WERI-Rb-1 (cell line): ENCODE measurements around the gene SNX10.
A peak's percentile ranks its signal among the peaks of the same experiment; 100 is the strongest.
"Not testable (repeated sequence)": the region's sequence is repeated elsewhere in the genome, so short reads cannot be mapped to it uniquely, and the experiment has no call there.

Source experiments
- DNase-seq: peaks from one replicate; pipeline ENCODE4 v3.0.0-alpha.2; 2020
- H3K27ac ChIP-seq: fragments of 250-450 bp; sonication (Bioruptor Pico); 2 replicates; pipeline ENCODE4 v1.5.1; 2020; ENCODE audit warnings: mild to moderate bottlenecking, moderate library complexity
- H3K27me3 ChIP-seq: fragments of 250-450 bp; sonication (Bioruptor Pico); 2 replicates; pipeline ENCODE4 v1.5.1; 2021; ENCODE audit warnings: mild to moderate bottlenecking, low read depth, moderate library complexity; ENCODE audit not compliant: insufficient read depth, severe bottlenecking
- H3K36me3 ChIP-seq: fragments of 250-450 bp; sonication (Bioruptor Pico); 2 replicates; pipeline ENCODE4 v1.5.1; 2020; ENCODE audit warnings: mild to moderate bottlenecking, moderate library complexity
- H3K4me3 ChIP-seq: 2 replicates; pipeline ENCODE4 v1.5.1; 2011; ENCODE audit warnings: low read depth, mild to moderate bottlenecking, control low read depth, low read length
- H3K9me3 ChIP-seq: fragments of 250-450 bp; sonication (Bioruptor Pico); 2 replicates; pipeline ENCODE4 v1.5.1; 2021; ENCODE audit warnings: mild to moderate bottlenecking, moderate library complexity; ENCODE audit not compliant: severe bottlenecking
- CTCF ChIP-seq: IDR thresholded peaks from 2 replicates; pipeline ENCODE4 v1.5.1; 2011; ENCODE audit warnings: low read depth, mild to moderate bottlenecking, control low read depth, inconsistent platforms, low read length

The SNX10 gene

GRCh38 chr7:26284477-26284876 is 7.2 kb upstream of the SNX10 start:
- no peak for DNase-seq
- no peak overlapping the region for H3K27ac ChIP-seq
- H3K9me3 ChIP-seq = no peaks in the 10 kb centered on the region
- H3K36me3 ChIP-seq = no peaks in the 10 kb centered on the region
- no peak for TF ChIP-seq CTCF
- H3K4me3 ChIP-seq = no peak overlapping the region
- no peaks in the 10 kb centered on the region for H3K27me3 ChIP-seq

- H3K4me3 ChIP-seq = no peak overlapping the region
- DNase-seq = peak; percentile 52
- H3K27me3 ChIP-seq = no peaks in the 10 kb centered on the region
- no peaks in the 10 kb centered on the region for H3K9me3 ChIP-seq
- H3K27ac ChIP-seq = no peak overlapping the region
- TF ChIP-seq CTCF = peak; percentile 53
- no peaks in the 10 kb centered on the region for H3K36me3 ChIP-seq
Observed at GRCh38 chr7:26284995-26285632, 6.5 kb upstream of the SNX10 start.

- H3K9me3 ChIP-seq = no peaks in the 10 kb centered on the region
- TF ChIP-seq CTCF = no peak
- H3K36me3 ChIP-seq = no peaks in the 10 kb centered on the region
Observed at GRCh38 chr7:26286157-26286556, 5.5 kb upstream of the SNX10 start.

GRCh38 chr7:26288126-26288525 is 3.5 kb upstream of the SNX10 start:
- H3K4me3 ChIP-seq, H3K36me3 ChIP-seq, DNase-seq, H3K27ac ChIP-seq, H3K27me3 ChIP-seq, H3K9me3 ChIP-seq: not testable (repeated sequence)

More at GRCh38 chr7:26286157-26286556, 5.5 kb upstream of the SNX10 start:
- Histone ChIP-seq H3K27ac (no peak overlapping the region), H3K4me3 (no peak overlapping the region), H3K27me3 (no peaks in the 10 kb centered on the region)
- no peak for DNase-seq

GRCh38 chr7:26291251-26291650 is 411 bp upstream of the SNX10 start:
- no peak for TF ChIP-seq CTCF
- Histone ChIP-seq H3K36me3 (peaks cover 3% of the 10 kb centered on the region; the same call in 1 of the 2 replicates), H3K27me3 (no peaks in the 10 kb centered on the region), H3K4me3 (peak overlapping the region; percentile 68), H3K27ac (peak overlapping the region; percentile 76), H3K9me3 (no peaks in the 10 kb centered on the region)
- DNase-seq = no peak

GRCh38 chr7:26292768-26293560 is 1.3 kb downstream of the SNX10 start:
- TF ChIP-seq CTCF = no peak
- H3K9me3 ChIP-seq = no peaks in the 10 kb centered on the region
- DNase-seq = peak; percentile 37
- no peak overlapping the region for H3K27ac ChIP-seq
- peaks cover 3% of the 10 kb centered on the region; the same call in 1 of the 2 replicates for H3K36me3 ChIP-seq
- H3K27me3 ChIP-seq = no peaks in the 10 kb centered on the region
- peak overlapping the region; percentile 68 for H3K4me3 ChIP-seq
